ENCODE data around the gene SCAF4. TPM values are rescaled to one million over a fixed set of nuclear protein-coding genes. Genes with fewer than 3 reads are reported as not detected.

Gene SCAF4
- total and polyA plus RNA-seq, 4 donors = 7.1 to 11.1 (median 9.3) TPM

GRCh38 chr21:31774031-31774430, 42.1 kb upstream of the SCAF4 start:
- WGBS = 91% methylated on average over 1 of the region's 1 CpG
- no peak for TF ChIP-seq HNF4G (IDR thresholded peaks at IDR 0.05)
- TF ChIP-seq NR2F2 (IDR thresholded peaks at IDR 0.05) = no peak
- TF ChIP-seq EGR1 (IDR thresholded peaks at IDR 0.05; ENCODE audit: low read depth in 2 of 2) = no peak
- no peak for TF ChIP-seq HNF4A (conservative IDR thresholded peaks at IDR 0.05)
- TF ChIP-seq FOXA1 (IDR thresholded peaks at IDR 0.05) = no peak
- TF ChIP-seq ATF3 (IDR thresholded peaks at IDR 0.05) = no peak
- Histone ChIP-seq H3K4me3 (ENCODE audit: low read depth in 1 of 3, low read length in 3 of 3) (no peak overlapping the region), H3K27me3 (ENCODE audit: control insufficient read depth in 4 of 4, insufficient read depth in 4 of 4, low read length in 3 of 4) (no peaks in the 10 kb centered on the region), H3K9ac (ENCODE audit: low read depth in 1 of 2, low read length in 2 of 2) (no peak overlapping the region), H3K4me1 (ENCODE audit: control insufficient read depth in 4 of 4, insufficient read depth in 4 of 4, low read length in 3 of 4) (no peaks in the 10 kb centered on the region), H3K27ac (ENCODE audit: low read depth in 1 of 2, low read length in 2 of 2) (no peak overlapping the region), H3K36me3 (ENCODE audit: control insufficient read depth in 4 of 4, insufficient read depth in 3 of 4, low read depth in 1 of 4, low read length in 3 of 4) (no peaks in the 10 kb centered on the region), H3K9me3 (ENCODE audit: control insufficient read depth in 4 of 4, low read length in 3 of 4) (no peaks in the 10 kb centered on the region)
- DNase-seq (ENCODE audit: low spot score) = no peak

- no peak for DNase-seq (ENCODE audit: low spot score)
- TF ChIP-seq TAF1 (conservative IDR thresholded peaks at IDR 0.05) = no peak
- TF ChIP-seq FOXA1 (IDR thresholded peaks at IDR 0.05) = no peak
- no peak for TF ChIP-seq NR2F2 (IDR thresholded peaks at IDR 0.05)
- TF ChIP-seq HNF4G (IDR thresholded peaks at IDR 0.05) = no peak
- no peak for TF ChIP-seq JUND (IDR thresholded peaks at IDR 0.05)
- no peak for TF ChIP-seq MAX (IDR thresholded peaks at IDR 0.05)
- no peak for TF ChIP-seq RXRA (IDR thresholded peaks at IDR 0.05)
- TF ChIP-seq REST (IDR thresholded peaks at IDR 0.05) = no peak
- no peak for TF ChIP-seq ZBTB33 (IDR thresholded peaks at IDR 0.05)
- 74% methylated on average over 5 of the region's 5 CpGs for WGBS
Observed at GRCh38 chr21:31772674-31773555, 41.0 kb upstream of the SCAF4 start.

More at GRCh38 chr21:31772674-31773555, 41.0 kb upstream of the SCAF4 start:
- no peak overlapping the region for H3K27ac ChIP-seq (ENCODE audit: low read depth in 1 of 2, low read length in 2 of 2)
- no peak overlapping the region for H3K4me3 ChIP-seq (ENCODE audit: low read depth in 1 of 3, low read length in 3 of 3)
- no peak overlapping the region for H3K9ac ChIP-seq (ENCODE audit: low read depth in 1 of 2, low read length in 2 of 2)
- H3K9me3 ChIP-seq (ENCODE audit: control insufficient read depth in 4 of 4, low read length in 3 of 4) = no peaks in the 10 kb centered on the region
- H3K36me3 ChIP-seq (ENCODE audit: control insufficient read depth in 4 of 4, insufficient read depth in 3 of 4, low read depth in 1 of 4, low read length in 3 of 4) = no peaks in the 10 kb centered on the region
- H3K27me3 ChIP-seq (ENCODE audit: control insufficient read depth in 4 of 4, insufficient read depth in 4 of 4, low read length in 3 of 4) = no peaks in the 10 kb centered on the region
- H3K4me1 ChIP-seq (ENCODE audit: control insufficient read depth in 4 of 4, insufficient read depth in 4 of 4, low read length in 3 of 4) = no peaks in the 10 kb centered on the region
